Neural cell (in vitro differentiated cells): ENCODE data around the gene PMM2. TPM values are rescaled to one million over a fixed set of nuclear protein-coding genes. Genes with fewer than 3 reads are reported as not detected.

Source experiments
- H2AFZ ChIP-seq: fragments of 200-600, 300-800 bp; sonication (generic), shearing (Covaris generic); 2 replicates; pipeline ENCODE4 v1.6.0; 2014; ENCODE audit warnings: low read depth, mild to moderate bottlenecking, antibody characterized with exemption, low read length, moderate library complexity
- H3F3A ChIP-seq: fragments of 200-600 bp; shearing (Covaris generic); 2 replicates; pipeline ENCODE4 v1.6.1; 2016; ENCODE audit warnings: mild to moderate bottlenecking, moderate library complexity, mixed read lengths, antibody characterized with exemption, low read length; ENCODE audit not compliant: insufficient read depth, poor library complexity, severe bottlenecking
- H3K27ac ChIP-seq: fragments of 200-600, 300-800 bp; sonication (generic), shearing (Covaris generic); 2 replicates; pipeline ENCODE4 v1.5.1; 2014; ENCODE audit warnings: mild to moderate bottlenecking, low read length, moderate library complexity
- H3K27me3 ChIP-seq: fragments of 300-800, 200-600 bp; sonication (generic), shearing (Covaris generic); 2 replicates; pipeline ENCODE4 v1.6.0; 2014; ENCODE audit warnings: mild to moderate bottlenecking, low read depth, low read length, moderate library complexity; ENCODE audit not compliant: insufficient read depth
- H3K36me3 ChIP-seq: fragments of 300-800, 200-600 bp; sonication (generic), shearing (Covaris generic); 2 replicates; pipeline ENCODE4 v1.5.1; 2014; ENCODE audit warnings: mild to moderate bottlenecking, antibody characterized with exemption, low read length, moderate library complexity; ENCODE audit not compliant: insufficient read depth
- H3K4me2 ChIP-seq: fragments of 300-800, 200-600 bp; sonication (generic), shearing (Covaris generic); 2 replicates; pipeline ENCODE4 v1.6.0; 2014; ENCODE audit warnings: mild to moderate bottlenecking, low read length
- H3K4me3 ChIP-seq: fragments of 300-800, 200-600 bp; sonication (generic), shearing (Covaris generic); 2 replicates; pipeline ENCODE4 v1.5.1; 2014; ENCODE audit warnings: mild to moderate bottlenecking, low read length, moderate library complexity
- H3K79me2 ChIP-seq: fragments of 200-600 bp; shearing (Covaris generic); replicated peaks from 2 replicates; pipeline ENCODE4 v1.6.0; 2014; ENCODE audit warnings: mild to moderate bottlenecking, low read length, moderate library complexity; ENCODE audit not compliant: insufficient read depth
- H3K9ac ChIP-seq: fragments of 300-800, 200-600 bp; sonication (generic), shearing (Covaris generic); 2 replicates; pipeline ENCODE4 v1.6.1; 2016; ENCODE audit warnings: mild to moderate bottlenecking, low read length, mixed read lengths
- H3K9me2 ChIP-seq: fragments of 200-600 bp; shearing (Covaris generic); 2 replicates; pipeline ENCODE4 v1.6.1; 2016; ENCODE audit warnings: mild to moderate bottlenecking, low read length, mixed read lengths; ENCODE audit not compliant: insufficient read depth
- H3K9me3 ChIP-seq: fragments of 200-600, 300-800 bp; sonication (generic), shearing (Covaris generic); 2 replicates; pipeline ENCODE4 v1.6.1; 2016; ENCODE audit warnings: mild to moderate bottlenecking, mixed run types, low read length, moderate library complexity, mixed read lengths
- H4K20me1 ChIP-seq: fragments of 200-600 bp; shearing (Covaris generic); 2 replicates; pipeline ENCODE4 v1.6.1; 2016; ENCODE audit warnings: mild to moderate bottlenecking, mixed run types; ENCODE audit not compliant: insufficient read depth
- EP300 ChIP-seq: fragments of 450-650 bp; conservative IDR thresholded peaks from 2 replicates; pipeline ENCODE4 v1.6.1; 2014; ENCODE audit warnings: antibody characterized with exemption, mild to moderate bottlenecking, moderate library complexity; ENCODE audit not compliant: poor library complexity, severe bottlenecking
- EZH2 ChIP-seq: fragments of 200-600, 300-800 bp; shearing (Covaris generic), sonication (generic); IDR thresholded peaks from 2 replicates; pipeline ENCODE4 v1.6.1; 2014; ENCODE audit warnings: antibody characterized with exemption, low read length, borderline replicate concordance, mild to moderate bottlenecking; ENCODE audit not compliant: insufficient read depth, poor library complexity, severe bottlenecking
- MXI1 ChIP-seq: fragments of 450-650 bp; conservative IDR thresholded peaks from 2 replicates; pipeline ENCODE4 v1.6.1; 2014; ENCODE audit warnings: antibody characterized with exemption, mild to moderate bottlenecking; ENCODE audit not compliant: poor library complexity, severe bottlenecking
- POLR2AphosphoS5 ChIP-seq: IDR thresholded peaks from 2 replicates; pipeline ENCODE4 v1.6.1; 2012
- RAD21 ChIP-seq: fragments of 450-650 bp; conservative IDR thresholded peaks from 2 replicates; pipeline ENCODE4 v1.6.1; 2014; ENCODE audit warnings: antibody characterized with exemption, mild to moderate bottlenecking, moderate library complexity
- SMC3 ChIP-seq: fragments of 450-650 bp; conservative IDR thresholded peaks from 2 replicates; pipeline ENCODE4 v1.6.1; 2014; ENCODE audit warnings: antibody characterized with exemption, mild to moderate bottlenecking, moderate library complexity; ENCODE audit not compliant: poor library complexity
- TAF1 ChIP-seq: IDR thresholded peaks from 2 replicates; pipeline ENCODE4 v1.6.1; 2012; ENCODE audit warnings: low read depth
- polyA plus RNA-seq: library from polyadenylated mRNA; depleted of rRNA; stranded (reverse); fragments of >200 nt; gene quantifications from 2 replicates; pipeline ENCODE4 v1.2.3, GENCODE V29; 2014
- TF ChIP-seq, protein P1 (sequence below): fragments of 450-650 bp; IDR thresholded peaks from 2 replicates; pipeline ENCODE4 v1.5.1; 2014; ENCODE audit warnings: antibody characterized with exemption, mild to moderate bottlenecking, moderate library complexity; ENCODE audit not compliant: poor library complexity, severe bottlenecking
- TF ChIP-seq, protein P2 (sequence below): IDR thresholded peaks from 2 replicates; pipeline ENCODE4 v1.6.1; 2012; ENCODE audit warnings: borderline replicate concordance

Gene PMM2
- polyA plus RNA-seq, 1 donor from 2014 or later: 20.2 TPM

DNA sequence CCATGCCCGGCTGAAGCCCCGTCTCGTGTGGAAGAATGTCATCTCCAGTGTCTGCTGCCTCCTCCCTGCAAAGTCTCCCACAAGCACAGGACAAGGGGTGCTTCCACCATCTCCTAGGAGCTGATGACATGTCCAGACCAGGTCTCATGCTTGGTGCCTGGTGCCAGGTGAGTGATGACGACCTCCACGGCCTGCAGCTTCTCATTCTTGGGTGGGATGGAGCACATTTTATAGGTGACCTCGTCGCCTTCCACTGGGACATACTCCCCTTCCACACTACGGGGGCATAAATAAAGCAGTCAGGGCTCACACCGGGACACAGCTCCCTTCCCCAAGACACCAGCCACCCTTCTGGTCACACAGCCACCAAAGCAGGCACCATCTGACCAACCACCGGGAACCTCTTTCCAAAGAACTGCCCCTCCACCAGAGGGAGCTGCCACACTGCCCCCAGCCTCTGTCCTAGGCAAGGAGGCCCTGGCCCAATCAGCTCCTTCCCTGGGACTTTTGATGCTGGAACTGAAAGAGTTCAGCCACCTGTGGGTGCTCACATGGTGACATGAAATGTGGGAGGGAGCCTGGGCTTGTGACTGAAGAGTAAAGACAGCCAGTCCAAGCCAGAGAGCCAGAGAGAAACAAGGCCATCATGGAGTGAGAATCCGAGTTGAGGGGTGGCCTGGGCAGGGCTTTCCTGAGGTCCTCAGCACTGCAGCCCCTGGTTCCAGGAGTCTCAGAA is 57.6 kb downstream of the PMM2 start:
- TF ChIP-seq EP300 (no peak), EZH2 (no peak), SMC3 (no peak), POLR2AphosphoS5 (no peak), TAF1 (no peak), MXI1 (no peak), RAD21 (no peak)
- TF ChIP-seq, protein P1, sequence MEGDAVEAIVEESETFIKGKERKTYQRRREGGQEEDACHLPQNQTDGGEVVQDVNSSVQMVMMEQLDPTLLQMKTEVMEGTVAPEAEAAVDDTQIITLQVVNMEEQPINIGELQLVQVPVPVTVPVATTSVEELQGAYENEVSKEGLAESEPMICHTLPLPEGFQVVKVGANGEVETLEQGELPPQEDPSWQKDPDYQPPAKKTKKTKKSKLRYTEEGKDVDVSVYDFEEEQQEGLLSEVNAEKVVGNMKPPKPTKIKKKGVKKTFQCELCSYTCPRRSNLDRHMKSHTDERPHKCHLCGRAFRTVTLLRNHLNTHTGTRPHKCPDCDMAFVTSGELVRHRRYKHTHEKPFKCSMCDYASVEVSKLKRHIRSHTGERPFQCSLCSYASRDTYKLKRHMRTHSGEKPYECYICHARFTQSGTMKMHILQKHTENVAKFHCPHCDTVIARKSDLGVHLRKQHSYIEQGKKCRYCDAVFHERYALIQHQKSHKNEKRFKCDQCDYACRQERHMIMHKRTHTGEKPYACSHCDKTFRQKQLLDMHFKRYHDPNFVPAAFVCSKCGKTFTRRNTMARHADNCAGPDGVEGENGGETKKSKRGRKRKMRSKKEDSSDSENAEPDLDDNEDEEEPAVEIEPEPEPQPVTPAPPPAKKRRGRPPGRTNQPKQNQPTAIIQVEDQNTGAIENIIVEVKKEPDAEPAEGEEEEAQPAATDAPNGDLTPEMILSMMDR: no peak
- TF ChIP-seq, protein P2, sequence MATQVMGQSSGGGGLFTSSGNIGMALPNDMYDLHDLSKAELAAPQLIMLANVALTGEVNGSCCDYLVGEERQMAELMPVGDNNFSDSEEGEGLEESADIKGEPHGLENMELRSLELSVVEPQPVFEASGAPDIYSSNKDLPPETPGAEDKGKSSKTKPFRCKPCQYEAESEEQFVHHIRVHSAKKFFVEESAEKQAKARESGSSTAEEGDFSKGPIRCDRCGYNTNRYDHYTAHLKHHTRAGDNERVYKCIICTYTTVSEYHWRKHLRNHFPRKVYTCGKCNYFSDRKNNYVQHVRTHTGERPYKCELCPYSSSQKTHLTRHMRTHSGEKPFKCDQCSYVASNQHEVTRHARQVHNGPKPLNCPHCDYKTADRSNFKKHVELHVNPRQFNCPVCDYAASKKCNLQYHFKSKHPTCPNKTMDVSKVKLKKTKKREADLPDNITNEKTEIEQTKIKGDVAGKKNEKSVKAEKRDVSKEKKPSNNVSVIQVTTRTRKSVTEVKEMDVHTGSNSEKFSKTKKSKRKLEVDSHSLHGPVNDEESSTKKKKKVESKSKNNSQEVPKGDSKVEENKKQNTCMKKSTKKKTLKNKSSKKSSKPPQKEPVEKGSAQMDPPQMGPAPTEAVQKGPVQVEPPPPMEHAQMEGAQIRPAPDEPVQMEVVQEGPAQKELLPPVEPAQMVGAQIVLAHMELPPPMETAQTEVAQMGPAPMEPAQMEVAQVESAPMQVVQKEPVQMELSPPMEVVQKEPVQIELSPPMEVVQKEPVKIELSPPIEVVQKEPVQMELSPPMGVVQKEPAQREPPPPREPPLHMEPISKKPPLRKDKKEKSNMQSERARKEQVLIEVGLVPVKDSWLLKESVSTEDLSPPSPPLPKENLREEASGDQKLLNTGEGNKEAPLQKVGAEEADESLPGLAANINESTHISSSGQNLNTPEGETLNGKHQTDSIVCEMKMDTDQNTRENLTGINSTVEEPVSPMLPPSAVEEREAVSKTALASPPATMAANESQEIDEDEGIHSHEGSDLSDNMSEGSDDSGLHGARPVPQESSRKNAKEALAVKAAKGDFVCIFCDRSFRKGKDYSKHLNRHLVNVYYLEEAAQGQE: no peak
- H3K27ac ChIP-seq: no peak overlapping the region
- H3K9me3 ChIP-seq: no peaks in the 10 kb centered on the region
- no peaks in the 10 kb centered on the region for H3K9me2 ChIP-seq
- no peaks in the 10 kb centered on the region for H3K27me3 ChIP-seq
- no peaks in the 10 kb centered on the region for H4K20me1 ChIP-seq
- H3K36me3 ChIP-seq: peaks cover 10% of the 10 kb centered on the region
- no peak overlapping the region for H3K4me3 ChIP-seq
- H3F3A ChIP-seq: no peaks in the 10 kb centered on the region
- no peak overlapping the region for H3K9ac ChIP-seq
- no peak overlapping the region for H2AFZ ChIP-seq
- no peaks in the 10 kb centered on the region for H3K79me2 ChIP-seq
- no peak overlapping the region for H3K4me2 ChIP-seq

DNA sequence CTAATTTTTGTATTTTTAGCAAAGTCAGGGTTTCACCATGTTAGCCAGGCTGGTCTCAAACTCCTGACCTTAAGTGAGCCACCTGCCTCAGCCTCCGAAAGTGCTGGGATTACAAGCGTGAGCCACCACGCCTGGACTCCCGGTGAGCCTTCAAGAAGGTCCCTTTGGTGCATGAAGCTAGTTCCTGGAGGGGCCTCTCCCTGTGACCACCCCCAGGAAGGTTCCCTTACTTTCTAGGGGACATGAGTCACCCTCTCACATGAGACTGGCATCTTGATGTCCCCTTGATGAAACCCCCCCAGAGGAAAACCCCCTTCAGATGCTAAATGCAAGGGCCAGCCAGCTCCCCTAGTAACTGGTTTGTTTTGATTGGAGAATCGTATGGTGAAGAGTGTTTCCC is 58.3 kb downstream of the PMM2 start:
- TF ChIP-seq, protein P1: no peak
- TF ChIP-seq TAF1 (no peak), SMC3 (no peak), RAD21 (no peak), EZH2 (no peak), POLR2AphosphoS5 (no peak), MXI1 (no peak), EP300 (no peak)
- TF ChIP-seq, protein P2: no peak
- Histone ChIP-seq H3K9me2 (no peaks in the 10 kb centered on the region), H4K20me1 (no peaks in the 10 kb centered on the region), H3F3A (no peaks in the 10 kb centered on the region), H3K27me3 (no peaks in the 10 kb centered on the region), H3K4me2 (no peak overlapping the region), H3K27ac (no peak overlapping the region), H3K4me3 (no peak overlapping the region), H2AFZ (no peak overlapping the region), H3K36me3 (peaks cover 10% of the 10 kb centered on the region), H3K9me3 (no peaks in the 10 kb centered on the region), H3K79me2 (no peaks in the 10 kb centered on the region), H3K9ac (no peak overlapping the region)
